NCI-H748 (cell line): ENCODE results near the gene CADPS.

Experiments used
- DNase-seq: peaks from one replicate; lab custom pipeline; 2025; ENCODE audit not compliant: unreplicated experiment; lab: John Stamatoyannopoulos, UW

Gene CADPS

GRCh38 chr3:62529230-62529629 is 346.0 kb downstream of the CADPS start:
- DNase-seq: no peak

GRCh38 chr3:62527474-62527873 is 347.7 kb downstream of the CADPS start:
- DNase-seq: no peak

GRCh38 chr3:62525281-62525680 is 349.9 kb downstream of the CADPS start:
- DNase-seq: no peak

- no peak for DNase-seq
Observed at GRCh38 chr3:62523672-62524071, 351.5 kb downstream of the CADPS start.

- no peak for DNase-seq
Observed at GRCh38 chr3:62521464-62522105, 353.6 kb downstream of the CADPS start.

- DNase-seq: peak; percentile 63
Observed at GRCh38 chr3:62503516-62503915, 371.7 kb downstream of the CADPS start.

- no peak for DNase-seq
Observed at GRCh38 chr3:62502315-62503300, 372.6 kb downstream of the CADPS start.

GRCh38 chr3:62501289-62501668 is 373.9 kb downstream of the CADPS start:
- no peak for DNase-seq

- no peak for DNase-seq
Observed at GRCh38 chr3:62500556-62501288, 374.5 kb downstream of the CADPS start.

- DNase-seq: no peak
Observed at GRCh38 chr3:62497156-62497555, 378.1 kb downstream of the CADPS start.

- no peak for DNase-seq
Observed at GRCh38 chr3:62496503-62496902, 378.7 kb downstream of the CADPS start.

- DNase-seq: no peak
Observed at GRCh38 chr3:62493109-62493801, 382.0 kb downstream of the CADPS start.

- DNase-seq: no peak
Observed at GRCh38 chr3:62482961-62483360, 392.3 kb downstream of the CADPS start.

- DNase-seq: no peak
Observed at GRCh38 chr3:62481962-62482361, 393.3 kb downstream of the CADPS start.

GRCh38 chr3:62480056-62480455 is 395.2 kb downstream of the CADPS start:
- no peak for DNase-seq

- no peak for DNase-seq
Observed at GRCh38 chr3:62479326-62479725, 395.9 kb downstream of the CADPS start.

GRCh38 chr3:62475306-62475705 is 399.9 kb downstream of the CADPS start:
- no peak for DNase-seq

- DNase-seq: no peak
Observed at GRCh38 chr3:62467966-62468722, 407.1 kb downstream of the CADPS start.

- DNase-seq: no peak
Observed at GRCh38 chr3:62462788-62463187, 412.4 kb downstream of the CADPS start.

- DNase-seq: no peak
Observed at GRCh38 chr3:62462104-62462762, 413.0 kb downstream of the CADPS start.
